ENCODE results near the gene LRRC37A3.
"Not testable (repeated sequence)": the region's sequence is repeated elsewhere in the genome, so short reads cannot be mapped to it uniquely, and the experiment has no call there.

LRRC37A3 gene

DNA sequence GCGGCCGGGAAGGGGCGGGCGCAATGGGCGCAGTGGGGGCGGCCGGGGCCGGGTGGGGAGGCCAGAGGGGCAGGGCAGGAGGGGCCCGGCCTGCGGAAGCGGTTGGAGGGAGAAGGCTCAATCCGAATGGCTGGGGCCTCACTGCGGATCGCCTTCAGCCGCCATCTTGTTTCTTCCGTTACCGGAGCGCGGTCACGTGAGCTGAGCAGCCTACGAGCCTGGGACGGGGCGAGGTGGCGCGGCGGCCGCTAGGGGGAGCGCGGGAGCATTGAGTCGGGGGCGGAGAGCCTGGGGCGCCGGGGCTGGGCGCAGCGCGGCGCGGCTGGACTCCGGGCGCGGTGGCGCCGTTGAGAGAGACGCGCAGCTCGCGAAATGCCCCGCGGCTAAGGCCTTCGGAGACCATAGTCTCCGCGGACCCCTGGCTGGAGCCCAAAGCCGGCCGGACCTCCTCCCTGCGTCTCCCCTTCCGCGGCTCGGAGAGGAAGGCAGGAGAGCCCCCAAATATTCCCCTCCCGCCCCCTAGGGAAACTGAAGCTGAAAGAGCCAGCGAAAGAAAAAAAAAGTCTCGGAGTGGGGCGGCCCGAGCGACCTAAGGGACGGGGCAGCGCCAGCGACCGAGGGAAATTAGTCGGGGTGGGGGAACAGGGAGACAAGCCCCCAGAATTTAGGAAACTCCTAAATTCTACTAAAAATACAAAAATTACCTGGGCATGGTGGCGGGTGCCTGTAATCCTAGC lies at the start of gene LRRC37A3:
Gene LRRC37A3 (minus strand): TSS at position 190 of the 737 bp plus-strand sequence. CDS start 22,221 bp downstream, outside the sequence.
- H3K4me3 ChIP-seq: peak within 1 kb of the TSS; percentile 41 to 84 (median 63)
- H3K27ac ChIP-seq: peak within 1 kb of the TSS; percentile 92 to 100 (median 97)

DNA sequence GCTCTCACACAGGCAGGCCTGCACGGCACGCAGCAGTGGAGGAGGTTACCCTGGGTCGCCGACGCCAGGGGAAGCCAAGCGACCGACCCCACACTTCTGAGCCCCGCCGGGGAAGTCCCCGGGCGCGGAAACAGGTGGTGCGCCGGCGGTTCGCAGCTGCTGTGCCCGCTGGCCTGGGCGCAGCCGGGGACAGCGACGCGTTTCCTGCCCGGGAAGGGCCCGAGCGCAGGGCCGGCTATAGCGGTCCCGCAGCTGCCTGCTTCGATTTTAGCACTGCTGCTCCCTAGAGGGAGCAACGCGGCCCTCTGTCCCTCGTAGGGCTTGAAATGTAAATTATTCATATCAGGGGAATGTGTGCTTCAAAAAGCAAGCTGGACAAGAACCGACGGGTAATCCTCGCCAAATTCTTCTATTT lies 46.6 kb upstream of the LRRC37A3 start:
- H3K4me3 ChIP-seq: peak overlapping the region in 6 of 7 experiments; percentile 7 to 31 (median 23)

DNA sequence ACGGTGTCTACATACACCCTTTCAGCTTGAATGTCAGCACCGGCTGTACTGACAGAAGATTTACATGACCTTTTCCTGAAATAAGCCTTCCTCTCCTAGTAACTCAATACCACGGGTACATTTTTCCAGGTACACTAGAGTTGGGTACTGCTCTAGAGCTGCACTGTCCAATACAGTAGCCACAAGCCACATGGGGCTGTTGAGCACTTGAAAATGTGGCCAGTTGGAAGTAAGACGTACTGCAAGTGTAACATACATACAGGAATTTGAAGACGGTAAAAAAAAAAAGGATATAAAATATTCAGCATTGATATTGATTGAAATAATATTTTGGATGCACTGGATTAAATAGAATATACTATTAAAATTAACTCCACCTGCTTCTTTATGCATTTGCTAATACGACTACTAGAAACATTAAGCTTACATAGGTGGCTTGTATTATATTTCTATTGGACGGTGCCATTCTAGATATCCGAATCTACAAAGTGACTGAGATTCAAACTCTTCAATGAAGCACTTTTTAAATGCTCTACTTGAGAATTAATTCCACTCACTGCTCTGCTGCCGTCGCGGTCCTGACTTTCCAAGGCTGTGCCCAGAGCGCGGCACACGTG lies 46.1 kb upstream of the LRRC37A3 start:
- H3K27ac ChIP-seq: peak overlapping the region in 18 of 21 experiments; percentile 22 to 81 (median 68)
- H3K4me3 ChIP-seq: peak overlapping the region in 6 of 7 experiments; percentile 7 to 31 (median 23)

More for the DNA sequence above, 46.6 kb upstream of the LRRC37A3 start:
- peak overlapping the region in 20 of 21 experiments; percentile 22 to 81 (median 67) for H3K27ac ChIP-seq

DNA sequence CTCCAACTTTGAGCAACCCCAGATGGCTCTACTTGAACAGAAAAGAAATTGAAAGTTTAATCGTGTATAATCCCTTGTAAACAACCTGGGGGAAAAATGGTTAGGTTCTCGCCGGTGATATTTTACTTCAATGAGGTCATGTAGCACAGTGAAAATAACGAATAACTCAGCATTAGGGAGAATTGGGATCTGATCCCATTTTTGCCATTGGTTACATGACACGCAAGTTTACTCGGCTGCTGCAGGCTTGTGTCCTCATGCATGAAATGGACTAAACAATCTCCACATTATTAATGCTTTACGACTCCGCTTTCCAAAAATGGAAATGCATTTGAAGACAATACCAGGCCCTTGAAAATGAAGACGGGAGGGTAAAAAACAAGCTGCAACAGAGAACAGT lies 45.5 kb upstream of the LRRC37A3 start:
- H3K4me3 ChIP-seq: no peak overlapping the region
- H3K27ac ChIP-seq: peak overlapping the region in 4 of 21 experiments; percentile 68 to 81 (median 78)

DNA sequence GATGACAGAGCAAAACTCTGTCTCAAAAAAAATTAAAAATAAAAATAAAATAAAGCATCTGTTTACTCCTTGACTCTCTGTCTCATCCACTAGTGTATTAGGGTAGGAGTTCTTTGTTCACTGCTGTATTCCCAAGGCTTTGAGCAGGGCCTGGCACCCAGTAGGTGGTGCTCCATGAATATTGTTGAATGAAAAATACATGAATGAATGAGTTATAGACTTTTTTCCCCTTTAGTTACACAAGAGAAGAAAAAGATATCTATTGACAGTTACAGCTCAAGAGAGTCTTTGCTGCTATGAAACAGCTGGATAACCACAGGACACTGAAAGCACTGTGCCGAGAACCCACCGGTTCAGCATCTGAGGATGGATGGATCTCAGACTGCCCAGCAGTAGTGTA lies 44.5 kb upstream of the LRRC37A3 start:
- H3K4me3 ChIP-seq, H3K27ac ChIP-seq: not testable (repeated sequence)

DNA sequence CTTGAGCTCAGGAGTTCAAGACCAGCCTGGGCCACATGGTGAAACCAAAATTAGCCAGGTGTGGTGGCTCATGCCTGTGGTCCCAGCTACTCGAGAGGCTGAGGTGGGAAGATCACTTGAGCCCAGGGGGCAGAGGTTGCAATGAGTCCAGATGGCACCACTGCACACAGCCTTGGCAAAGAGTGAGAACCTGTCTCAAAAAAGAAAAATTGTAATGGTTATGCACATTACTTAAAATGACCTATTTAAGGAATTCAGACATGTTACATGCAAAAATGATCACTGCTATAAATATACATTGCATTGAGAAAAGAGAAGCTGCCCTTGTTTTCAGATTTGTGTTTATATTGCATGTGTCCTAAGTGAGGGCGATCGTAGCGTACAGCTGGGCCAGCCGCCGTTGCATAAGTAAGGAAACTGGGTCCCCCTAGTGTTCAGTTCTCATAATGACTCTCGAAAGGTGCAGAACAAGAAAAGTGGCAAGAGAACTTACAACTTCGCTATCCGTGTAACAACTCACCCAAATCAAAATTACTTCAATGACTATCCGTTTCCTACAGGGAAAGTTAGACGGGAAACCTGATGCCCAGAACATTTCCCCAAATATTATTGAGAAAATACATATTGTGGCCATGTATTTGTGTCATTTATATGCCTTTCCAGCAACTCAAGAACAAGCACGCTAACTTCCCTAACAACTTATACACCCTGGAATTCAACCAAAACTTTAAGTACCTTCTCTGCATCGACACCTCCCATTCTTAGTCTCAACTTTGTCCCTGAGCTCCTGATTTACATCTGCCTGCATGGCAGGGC lies 42.5 kb upstream of the LRRC37A3 start:
- H3K4me3 ChIP-seq, H3K27ac ChIP-seq: not testable (repeated sequence)

DNA sequence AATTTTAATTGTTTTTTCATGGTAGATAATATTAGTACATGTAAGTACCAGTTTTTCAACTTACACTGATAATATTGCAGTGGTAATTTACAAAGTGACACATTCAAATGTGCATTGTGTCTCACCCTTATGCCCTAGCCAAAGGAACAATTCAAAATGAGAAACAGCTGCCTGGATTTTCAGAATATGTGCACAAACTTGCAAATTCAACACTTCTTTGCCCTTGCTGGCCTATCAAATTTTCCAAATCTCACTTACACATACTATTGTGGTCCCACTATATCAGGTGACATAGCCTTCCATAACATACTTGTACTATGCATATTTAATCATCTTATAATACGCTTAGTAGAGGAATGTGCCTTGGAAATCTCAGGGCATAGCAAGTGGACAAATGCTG lies 32.6 kb upstream of the LRRC37A3 start:
- no peak overlapping the region for H3K27ac ChIP-seq
- no peak overlapping the region for H3K4me3 ChIP-seq

DNA sequence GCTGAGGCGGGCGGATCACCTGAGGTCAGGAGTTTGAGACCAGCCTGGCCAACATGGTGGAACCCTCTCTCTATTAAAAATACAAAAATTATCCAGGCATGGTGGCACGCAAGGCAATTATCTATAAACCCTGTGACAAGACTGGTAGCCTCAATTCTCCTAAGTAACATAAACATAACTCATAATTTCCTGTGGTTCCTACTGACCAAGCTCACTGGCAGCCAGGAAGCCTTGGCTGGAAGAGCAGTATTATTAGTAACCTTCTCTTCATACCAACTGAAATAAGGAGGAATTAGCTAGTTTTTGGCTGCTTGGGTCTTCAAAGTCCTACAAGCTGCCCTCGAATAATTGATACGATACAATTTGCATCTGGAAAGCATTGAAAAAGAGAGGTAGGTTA lies 31.6 kb upstream of the LRRC37A3 start:
- no peak overlapping the region for H3K27ac ChIP-seq
- H3K4me3 ChIP-seq: no peak overlapping the region

DNA sequence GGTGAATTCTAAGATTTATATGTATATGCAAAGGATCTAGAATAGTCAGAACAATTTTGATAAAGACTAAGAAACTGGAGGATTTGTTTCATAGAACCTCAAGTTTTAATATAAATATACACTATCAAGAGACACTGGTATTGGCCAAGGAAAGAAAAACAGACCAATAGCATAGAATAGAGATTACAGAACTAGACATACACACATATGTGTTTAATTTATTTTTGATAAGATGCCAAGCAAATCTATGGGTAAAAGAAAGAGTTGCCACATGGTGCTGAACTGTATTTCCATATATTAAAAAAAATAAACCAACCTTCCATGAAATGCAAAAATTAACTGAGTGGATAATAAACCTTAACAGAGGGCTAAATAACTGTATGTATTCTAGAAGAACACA lies 27.9 kb upstream of the LRRC37A3 start:
- H3K27ac ChIP-seq: no peak overlapping the region
- H3K4me3 ChIP-seq: no peak overlapping the region

DNA sequence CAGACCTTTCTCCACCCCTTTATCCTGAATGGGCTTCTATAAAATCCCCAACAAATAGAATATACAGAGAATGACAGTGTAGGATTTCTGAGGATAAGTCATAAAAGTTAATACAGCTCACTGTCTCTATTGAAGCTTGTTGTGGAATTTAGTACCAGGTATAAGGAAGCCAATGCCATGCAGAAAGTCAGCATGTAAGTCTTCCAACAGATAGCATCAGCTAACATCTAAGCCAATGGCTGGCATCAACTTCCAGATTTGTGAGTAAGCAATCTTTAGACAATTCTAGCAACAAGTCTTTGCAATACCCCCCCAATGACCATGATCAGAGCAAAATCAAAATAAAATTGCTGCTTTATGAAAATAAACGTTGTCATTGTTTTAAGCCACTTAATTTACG lies 22.5 kb upstream of the LRRC37A3 start:
- no peak overlapping the region for H3K4me3 ChIP-seq
- H3K27ac ChIP-seq: no peak overlapping the region

DNA sequence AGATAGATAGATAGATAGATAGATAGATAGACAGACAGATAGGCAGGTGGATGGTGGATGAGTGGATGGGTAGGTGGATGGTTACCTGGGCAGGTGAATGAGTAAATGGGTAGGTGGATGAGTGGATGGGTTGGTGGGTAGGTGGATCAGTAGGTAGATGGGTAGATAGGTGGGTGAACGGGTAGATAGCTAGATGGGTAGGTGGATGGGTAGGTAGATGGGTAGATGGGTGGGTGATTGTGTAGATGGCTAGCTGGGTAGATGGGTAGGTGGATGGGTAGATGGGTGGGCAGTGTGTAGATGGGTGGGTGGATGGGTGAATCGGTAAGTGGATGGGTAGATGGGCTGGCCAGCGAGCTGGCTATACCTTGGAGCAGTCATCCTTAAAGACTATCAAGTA lies 21.8 kb upstream of the LRRC37A3 start:
- Histone ChIP-seq H3K4me3 (no peak overlapping the region), H3K27ac (peak overlapping the region in 1 of 21 experiments; percentile 24)

DNA sequence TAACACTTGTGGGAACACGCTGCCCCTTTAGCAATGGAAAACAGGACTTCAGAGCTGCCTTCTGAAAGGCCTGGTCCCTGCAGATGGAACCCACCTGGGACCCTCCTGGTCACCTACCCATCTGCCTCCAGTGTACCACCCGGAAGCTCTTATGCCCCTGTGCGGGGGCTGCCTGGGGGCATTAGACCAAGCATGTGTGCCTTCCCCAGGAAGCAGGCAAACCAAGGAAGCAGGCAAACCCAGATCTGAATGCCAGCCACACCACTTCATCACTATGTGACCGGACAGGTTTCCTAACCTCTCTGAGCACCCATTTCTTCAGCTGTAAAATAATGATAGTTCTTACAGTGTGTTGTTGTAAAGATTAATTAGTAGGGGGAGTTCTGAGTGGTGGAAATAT lies 20.8 kb upstream of the LRRC37A3 start:
- Histone ChIP-seq H3K4me3 (no peak overlapping the region), H3K27ac (peak overlapping the region in 2 of 21 experiments; percentile 13 to 24)

DNA sequence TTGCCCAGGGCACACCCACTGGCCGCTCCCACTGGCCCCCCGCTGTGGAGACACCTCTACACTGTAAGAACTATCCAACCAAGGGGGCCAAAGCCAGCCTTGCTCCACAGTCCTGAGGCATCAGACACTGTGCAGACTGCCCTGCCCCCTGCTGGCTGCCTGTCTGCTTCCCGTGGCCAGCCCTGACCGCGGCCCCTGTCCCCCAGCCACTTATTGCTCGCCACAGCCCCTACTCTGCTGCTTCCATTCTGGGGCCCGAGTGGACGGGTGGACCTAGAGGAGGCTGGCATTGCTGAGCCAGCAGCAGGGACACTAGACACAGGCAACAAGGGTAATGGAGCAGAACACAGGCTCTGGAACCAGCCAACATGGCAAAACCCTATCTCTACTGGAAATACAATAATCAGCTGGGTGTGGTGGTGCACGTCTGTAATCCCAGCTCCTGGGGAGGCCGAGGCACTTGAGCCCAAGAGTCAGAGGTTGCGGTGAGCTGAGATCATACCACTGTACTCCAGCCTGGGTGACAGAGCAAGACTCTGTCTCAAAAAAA lies 19.7 kb upstream of the LRRC37A3 start:
- H3K4me3 ChIP-seq: no peak overlapping the region
- H3K27ac ChIP-seq: peak overlapping the region in 7 of 21 experiments; percentile 14 to 66 (median 41)

DNA sequence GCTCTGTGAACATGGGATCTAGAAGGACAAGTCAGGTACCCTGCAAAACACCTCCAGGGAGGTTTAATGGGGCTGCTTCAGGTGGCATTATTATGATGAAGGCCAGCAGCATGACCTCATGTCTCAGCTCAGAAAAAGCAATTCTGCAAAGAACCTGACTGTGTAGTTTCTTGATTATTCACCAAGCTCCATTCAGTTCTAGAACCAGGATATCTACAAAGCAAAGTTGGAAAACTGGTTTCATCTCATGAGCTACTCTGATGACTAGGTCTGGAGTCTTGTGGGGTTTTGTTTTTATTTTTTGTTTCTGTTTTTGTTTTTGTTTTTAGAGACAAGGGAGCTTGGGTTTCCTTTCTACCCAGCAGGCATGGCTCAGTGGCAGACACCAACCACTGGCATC lies 19.0 kb upstream of the LRRC37A3 start:
- H3K27ac ChIP-seq: peak overlapping the region in 3 of 21 experiments; percentile 41 to 66 (median 51)
- H3K4me3 ChIP-seq: no peak overlapping the region

DNA sequence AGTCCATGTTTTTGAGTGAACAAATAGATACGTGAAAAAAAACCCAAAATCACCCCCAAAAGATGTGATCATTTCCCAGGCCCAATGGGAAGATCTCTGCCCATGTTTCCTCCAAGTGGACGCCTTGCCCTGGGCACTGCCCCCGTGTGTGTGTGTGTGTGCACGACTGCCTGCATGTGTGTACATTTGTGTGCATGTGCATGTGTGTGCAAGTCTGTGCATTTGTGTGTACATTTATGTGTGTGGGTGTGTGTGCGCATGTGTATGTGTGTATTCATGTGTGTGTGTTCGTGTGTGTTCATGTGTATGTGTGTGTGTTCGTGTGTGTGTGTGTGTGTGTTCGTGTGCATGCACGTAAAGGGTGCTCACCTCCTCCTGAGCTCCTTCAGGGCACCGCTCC lies 16.8 kb upstream of the LRRC37A3 start:
- H3K27ac ChIP-seq: no peak overlapping the region
- no peak overlapping the region for H3K4me3 ChIP-seq

DNA sequence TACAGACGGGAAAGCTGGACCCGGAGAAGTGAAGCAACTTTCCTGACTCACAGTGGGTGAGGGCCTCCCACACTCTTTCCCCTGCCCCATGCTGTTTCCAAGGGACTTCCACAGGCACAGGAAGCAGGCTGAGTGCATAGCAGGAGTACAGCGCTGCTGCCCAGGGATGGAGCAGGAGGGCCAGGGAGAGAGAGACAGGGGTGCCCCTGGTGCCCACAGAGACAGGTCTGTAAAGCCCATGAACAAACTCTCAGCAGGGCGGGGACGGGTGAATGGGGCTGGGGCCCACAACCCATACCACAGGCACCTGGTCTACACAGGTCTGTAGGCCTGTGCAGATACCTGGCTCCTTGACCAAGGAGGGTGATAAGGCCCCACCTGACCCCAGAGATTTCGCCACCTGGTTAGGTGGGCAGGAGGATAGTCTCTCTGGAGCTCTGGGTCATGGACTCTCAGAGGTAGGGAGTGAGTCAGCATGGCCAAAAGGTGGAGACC lies 15.1 kb upstream of the LRRC37A3 start:
- H3K27ac ChIP-seq, H3K4me3 ChIP-seq: not testable (repeated sequence)

DNA sequence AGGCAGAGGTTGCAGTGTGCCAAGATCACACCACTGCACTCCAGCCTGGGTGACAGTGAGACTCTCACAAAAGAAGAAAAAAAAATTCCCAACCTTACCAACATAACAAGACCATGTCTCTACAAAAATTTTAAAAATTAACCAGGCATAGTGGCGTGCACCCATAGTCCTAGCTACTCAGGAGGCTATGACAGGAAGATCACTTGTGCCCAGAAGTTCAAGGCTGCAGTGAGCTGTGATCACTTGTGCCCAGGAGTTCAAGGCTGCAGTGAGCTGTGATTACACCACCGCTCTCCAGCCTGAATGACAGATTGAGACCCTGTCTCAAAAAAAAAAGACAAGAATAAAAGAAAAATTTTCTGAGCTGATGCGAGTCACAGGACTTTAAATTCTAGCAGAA lies 13.6 kb upstream of the LRRC37A3 start:
- not testable (repeated sequence) for H3K27ac ChIP-seq, H3K4me3 ChIP-seq

DNA sequence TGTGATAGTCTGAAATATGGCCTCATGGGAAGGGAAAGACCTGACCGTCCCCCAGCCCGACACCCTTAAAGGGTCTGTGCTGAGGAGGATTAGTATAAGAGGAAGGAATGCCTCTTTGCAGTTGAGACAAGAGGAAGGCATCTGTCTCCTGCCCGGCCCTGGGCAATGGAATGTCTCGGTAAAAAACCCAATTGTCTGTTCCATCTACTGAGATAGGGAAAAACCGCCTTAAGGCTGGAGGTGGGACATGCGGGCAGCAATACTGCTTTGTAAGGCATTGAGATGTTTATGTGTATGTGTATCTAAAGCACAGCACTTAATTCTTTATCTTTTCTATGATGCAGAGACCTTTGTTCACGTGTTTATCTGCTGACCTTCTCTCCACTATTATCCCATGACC lies 11.1 kb upstream of the LRRC37A3 start:
- not testable (repeated sequence) for H3K27ac ChIP-seq, H3K4me3 ChIP-seq

DNA sequence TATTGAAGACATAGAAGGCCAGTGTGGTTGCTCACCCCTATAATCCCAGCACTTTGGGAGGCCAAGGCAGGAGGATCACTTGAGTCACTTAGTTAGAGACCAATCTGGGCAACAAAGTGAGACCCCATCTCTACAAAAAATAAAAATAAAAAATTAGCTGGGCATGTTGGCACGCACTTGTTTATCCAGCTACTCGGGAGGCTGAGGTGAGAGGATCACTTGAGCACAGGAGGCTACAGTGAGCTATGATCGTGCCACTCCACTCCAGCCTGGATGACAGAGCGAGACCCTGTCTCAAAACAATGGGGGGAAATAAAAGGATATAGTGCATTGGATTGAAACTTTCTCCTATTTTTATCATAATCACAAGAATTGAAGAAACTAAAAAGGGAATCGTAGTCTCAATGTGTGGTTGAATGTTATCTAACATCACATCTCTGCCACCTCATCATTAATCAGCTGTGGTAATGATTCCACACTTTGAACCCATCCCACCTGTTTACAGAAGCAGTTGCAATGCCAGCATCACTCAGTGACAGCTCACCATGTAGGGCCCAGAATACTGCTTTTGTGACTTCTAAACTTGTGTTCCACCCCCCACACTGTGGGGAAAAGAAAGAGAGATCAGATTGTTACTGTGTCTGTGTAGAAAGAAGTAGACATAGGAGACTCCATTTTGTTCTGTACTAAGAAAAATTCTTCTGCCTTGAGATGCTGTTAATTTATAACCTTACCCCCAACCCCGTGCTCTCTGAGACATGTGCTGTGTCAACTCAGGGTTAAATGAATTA lies 10.3 kb upstream of the LRRC37A3 start:
- not testable (repeated sequence) for H3K4me3 ChIP-seq, H3K27ac ChIP-seq
